HCT116 (cell line): ENCODE data around the gene CPEB3. TPM values are rescaled to one million over a fixed set of nuclear protein-coding genes. Genes with fewer than 3 reads are reported as not detected.

Source experiments
- ATAC-seq: fragments of 200-7000 bp; cut with Tn5 transposase; 2 replicates; pipeline ENCODE4 v1.9.1; 2020; ENCODE audit warnings: mild to moderate bottlenecking, moderate library complexity
- BruUV-seq: library from RNA; stranded (reverse); fragments of 400-500 nt; replicated peaks from 2 replicates; lab custom pipeline; 2021; lab: Mats Ljungman, UMichigan
- CTCF ChIA-PET: fragments of 300-600 bp; sonication (Branson Sonifier 250); formaldehyde crosslinking; loops from one replicate; lab custom pipeline; 2021; ENCODE audit warnings: antibody characterized with exemption; lab: Charles Lee
- POLR2A ChIA-PET: fragments of 300-600, 350-600 bp; sonication (Branson Sonifier 250); formaldehyde crosslinking; loops from one replicate; lab custom pipeline; 2021; ENCODE audit warnings: antibody characterized with exemption; lab: Charles Lee
- RAD21 ChIA-PET, 2 experiments: fragments of 300-600 bp; sonication (Branson Sonifier 250); formaldehyde crosslinking; loops; one replicate each; lab custom pipeline; 2023; ENCODE audit warnings: low total read pairs in 2 of 2; ENCODE audit not compliant: uncharacterized antibody in 2 of 2, unreplicated experiment in 2 of 2, low non-redundant PET in 1 of 2; lab: Charles Lee
- DNase-seq: peaks from one replicate; pipeline ENCODE4 v3.0.0-alpha.2; 2010; ENCODE audit warnings: low read depth, low spot score
- H2AFZ ChIP-seq: fragments of 200-600 bp; shearing (Covaris generic), sonication (generic); 2 replicates; pipeline ENCODE4 v1.6.1; 2017; ENCODE audit warnings: low read depth, mixed run types, mixed read lengths, antibody characterized with exemption, low read length; ENCODE audit not compliant: poor library complexity, severe bottlenecking
- H3K27ac ChIP-seq: 2 replicates; pipeline ENCODE4 v1.5.1; 2012; ENCODE audit warnings: low read depth, low read length
- H3K27me3 ChIP-seq: fragments of 200-600 bp; sonication (generic); 2 replicates; pipeline ENCODE4 v1.6.1; 2016; ENCODE audit warnings: mixed run types, low read length, mixed read lengths; ENCODE audit not compliant: insufficient read depth
- H3K36me3 ChIP-seq, 2 experiments: fragments of 200-500 bp in 1 of 2; fragments of 200-600 bp in 1 of 2; sonication (Bioruptor generic) in 1 of 2; sonication (generic) in 1 of 2; 2 replicates each; pipeline versions ENCODE4 v1.5.1 to v1.6.1; 2014 to 2016; ENCODE audit warnings: low read length in 2 of 2, inconsistent platforms in 1 of 2, mixed read lengths in 1 of 2, mixed run types in 1 of 2; ENCODE audit not compliant: insufficient read depth in 2 of 2, control insufficient read depth in 1 of 2
- H3K4me1 ChIP-seq, 2 experiments: fragments of 200-600 bp in 1 of 2; sonication (generic) in 1 of 2; 2 replicates each; pipeline versions ENCODE4 v1.5.1 to v1.6.1; 2012 to 2017; ENCODE audit warnings: low read length in 2 of 2, inconsistent platforms in 1 of 2, mild to moderate bottlenecking in 1 of 2, mixed read lengths in 1 of 2, mixed run types in 1 of 2, moderate library complexity in 1 of 2; ENCODE audit not compliant: insufficient read depth in 2 of 2, control insufficient read depth in 1 of 2
- H3K4me2 ChIP-seq: fragments of 200-600 bp; sonication (generic); 2 replicates; pipeline ENCODE4 v1.6.1; 2017; ENCODE audit warnings: mixed run types, low read length, mixed read lengths
- H3K4me3 ChIP-seq, 2 experiments: fragments of 200-600 bp in 1 of 2; sonication (generic) in 1 of 2; replicated peaks in 1 of 2; 2 replicates each; pipeline ENCODE4 v1.5.1; 2011 to 2016; ENCODE audit warnings: low read length in 2 of 2, control low read depth in 1 of 2, low read depth in 1 of 2, mild to moderate bottlenecking in 1 of 2, mixed read lengths in 1 of 2, mixed run types in 1 of 2
- H3K79me2 ChIP-seq: fragments of 200-600 bp; sonication (generic); 2 replicates; pipeline ENCODE4 v1.6.1; 2017; ENCODE audit warnings: mild to moderate bottlenecking, mixed run types, low read length, moderate library complexity, mixed read lengths; ENCODE audit not compliant: insufficient read depth
- H3K9ac ChIP-seq: fragments of 200-600 bp; sonication (generic); 2 replicates; pipeline ENCODE4 v1.6.1; 2016; ENCODE audit warnings: low read length, mixed read lengths
- H3K9me2 ChIP-seq: fragments of 200-600 bp; sonication (generic), shearing (Covaris generic); 2 replicates; pipeline ENCODE4 v1.6.1; 2017; ENCODE audit warnings: mixed run types, mild to moderate bottlenecking, moderate library complexity; ENCODE audit not compliant: insufficient read depth
- H3K9me3 ChIP-seq, 2 experiments: fragments of 200-500 bp in 1 of 2; fragments of 200-600 bp in 1 of 2; sonication (Bioruptor generic) in 1 of 2; sonication (generic) in 1 of 2; 2 replicates each; pipeline ENCODE4 v1.6.1; 2014 to 2017; ENCODE audit warnings: low read length in 2 of 2, mixed read lengths in 2 of 2, inconsistent platforms in 1 of 2, low read depth in 1 of 2, mild to moderate bottlenecking in 1 of 2, mixed run types in 1 of 2, moderate library complexity in 1 of 2; ENCODE audit not compliant: control insufficient read depth in 1 of 2, insufficient read depth in 1 of 2
- H4K20me1 ChIP-seq: fragments of 200-600 bp; sonication (generic), shearing (Covaris generic); 2 replicates; pipeline ENCODE4 v1.6.1; 2017; ENCODE audit warnings: mixed run types, mild to moderate bottlenecking, moderate library complexity; ENCODE audit not compliant: insufficient read depth
- CEBPB ChIP-seq: IDR thresholded peaks from 2 replicates; pipeline ENCODE4 v1.6.1; 2012; ENCODE audit warnings: low read depth
- ELF1 ChIP-seq: IDR thresholded peaks from 2 replicates; pipeline ENCODE4 v1.6.1; 2012; ENCODE audit warnings: low read depth, borderline replicate concordance
- EZH2 ChIP-seq: fragments of 200-600 bp; sonication (generic); IDR thresholded peaks from 2 replicates; pipeline ENCODE4 v1.6.1; 2017; ENCODE audit warnings: antibody characterized with exemption, mixed run types
- EZH2phosphoT487 ChIP-seq: fragments of 200-600 bp; IDR thresholded peaks from 2 replicates; pipeline ENCODE4 v1.6.1; 2018; ENCODE audit warnings: antibody characterized with exemption, borderline replicate concordance
- FOSL1 ChIP-seq: IDR thresholded peaks from 2 replicates; pipeline ENCODE4 v1.6.1; 2012; ENCODE audit warnings: low read depth
- MAX ChIP-seq: IDR thresholded peaks from 2 replicates; pipeline ENCODE4 v1.6.1; 2012
- POLR2A ChIP-seq: IDR thresholded peaks from 2 replicates; pipeline ENCODE4 v1.7.0; 2011; ENCODE audit warnings: borderline replicate concordance; ENCODE audit not compliant: insufficient read depth, insufficient read length; ENCODE audit errors: extremely low read depth
- POLR2AphosphoS5 ChIP-seq: IDR thresholded peaks from 2 replicates; pipeline ENCODE4 v1.6.1; 2011; ENCODE audit warnings: mild to moderate bottlenecking, low read depth, low read length, moderate library complexity
- REST ChIP-seq: IDR thresholded peaks from 2 replicates; pipeline ENCODE4 v1.6.1; 2012; ENCODE audit warnings: low read depth
- SP1 ChIP-seq: IDR thresholded peaks from 2 replicates; pipeline ENCODE4 v1.6.1; 2012; ENCODE audit warnings: low read depth
- SRF ChIP-seq: IDR thresholded peaks from 2 replicates; pipeline ENCODE4 v1.6.1; 2012; ENCODE audit warnings: low read depth
- YY1 ChIP-seq: IDR thresholded peaks from 2 replicates; pipeline ENCODE4 v1.6.1; 2011; ENCODE audit warnings: low read length, low read depth, moderate library complexity, mild to moderate bottlenecking; ENCODE audit not compliant: insufficient replicate concordance; ENCODE audit errors: extremely low read depth
- ZBTB33 ChIP-seq: IDR thresholded peaks from 2 replicates; pipeline ENCODE4 v1.6.1; 2011; ENCODE audit warnings: mild to moderate bottlenecking, low read length, moderate library complexity; ENCODE audit not compliant: insufficient replicate concordance; ENCODE audit errors: extremely low read depth
- ZFX ChIP-seq: fragments of 450-650 bp; IDR thresholded peaks from 2 replicates; pipeline ENCODE4 v1.6.1; 2017
- ZNF274 ChIP-seq: fragments of 200-500 bp; sonication (Bioruptor generic); IDR thresholded peaks from 2 replicates; pipeline ENCODE4 v1.6.1; 2014; ENCODE audit warnings: mild to moderate bottlenecking, low read depth, low read length, inconsistent platforms
- intact Hi-C: fragments of 100-400 bp; cut with micrococcal nuclease; formaldehyde crosslinking; loops from 2 replicates; pipeline ENCODE4 v1.10.0; 2022
- total RNA-seq: library from RNA; stranded (reverse); gene quantifications from one replicate; pipeline ENCODE4 v1.2.1, GENCODE V29; 2021; ENCODE audit not compliant: unreplicated experiment

CPEB3 gene
- total RNA-seq, 1 experiment from 2014 or later, result 3.0 TPM

GRCh38 chr10:92149261-92149660 is 141.6 kb downstream of the CPEB3 start:
- DNase-seq (no peak), ATAC-seq (no peak)
- CTCF ChIA-PET, result no interaction called here
- Histone ChIP-seq H3K27me3 (no peaks in the 10 kb centered on the region), H3K36me3 (no peaks in the 10 kb centered on the region)
- no peak for TF ChIP-seq ZNF274
- no peak for TF ChIP-seq ZBTB33
- TF ChIP-seq YY1, result no peak
- TF ChIP-seq ZFX, result no peak
- TF ChIP-seq SP1, result no peak
- no peak for TF ChIP-seq FOSL1
- TF ChIP-seq EZH2, result no peak
- TF ChIP-seq SRF, result no peak
- no peak for TF ChIP-seq POLR2AphosphoS5
- TF ChIP-seq ELF1, result no peak
- no peak for TF ChIP-seq EZH2phosphoT487
- TF ChIP-seq CEBPB, result no peak
- TF ChIP-seq MAX, result no peak
- no peak for TF ChIP-seq POLR2A
- no peak for TF ChIP-seq REST
- TF ChIP-seq, all 23 proteins: peak for 0
- no peaks in the 10 kb centered on the region for H3K79me2 ChIP-seq
- no peaks in the 10 kb centered on the region for H4K20me1 ChIP-seq
- H3K4me1 ChIP-seq, result no peaks in the 10 kb centered on the region
- no peak overlapping the region for H3K4me2 ChIP-seq
- RAD21 ChIA-PET, result no interaction called here
- intact Hi-C loops, result no loop called here
- no peak overlapping the region for H2AFZ ChIP-seq
- no peaks in the 10 kb centered on the region for H3K9me3 ChIP-seq
- no peaks in the 10 kb centered on the region for H3K9me2 ChIP-seq
- POLR2A ChIA-PET, result no interaction called here
- no peak overlapping the region for H3K27ac ChIP-seq
- no TSS peak for BruUV-seq
- H3K4me3 ChIP-seq, result no peak overlapping the region
- no peak overlapping the region for H3K9ac ChIP-seq
